Gastroesophageal sphincter (tissue), 3 donors: Measurements from ENCODE around the gene ARG2.

Source experiments
- CTCF ChIP-seq, 4 experiments: fragments of 200-600 bp in 2 of 4; fragments of 450-650 bp in 2 of 4; sonication (generic) in 1 of 4; IDR thresholded peaks; one replicate each; pipeline ENCODE4 v1.5.1; 2017 to 2019; ENCODE audit warnings: antibody characterized with exemption in 4 of 4, mild to moderate bottlenecking in 2 of 4, moderate library complexity in 2 of 4
- EP300 ChIP-seq: sonication (generic); formaldehyde crosslinking; IDR thresholded peaks from one replicate; pipeline ENCODE4 v1.6.1; 2017; ENCODE audit warnings: antibody characterized with exemption, mild to moderate bottlenecking
- POLR2A ChIP-seq, 2 donors: fragments of 450-650 bp; IDR thresholded peaks; one replicate each; pipeline ENCODE4 v1.6.1; 2017; ENCODE audit warnings: antibody characterized with exemption in 2 of 2, mild to moderate bottlenecking in 2 of 2, moderate library complexity in 1 of 2
- POLR2AphosphoS5 ChIP-seq: sonication (generic); formaldehyde crosslinking; IDR thresholded peaks from one replicate; pipeline ENCODE4 v1.6.1; 2017; ENCODE audit warnings: antibody characterized with exemption

GRCh38 chr14:67595392-67595791 is 24.3 kb upstream of the ARG2 start:
- no peak for TF ChIP-seq CTCF (IDR thresholded peaks at IDR 0.05)
- no peak for TF ChIP-seq POLR2AphosphoS5
- no peak for TF ChIP-seq EP300
- no peak for TF ChIP-seq POLR2A (IDR thresholded peaks at IDR 0.05)
